Measurements from ENCODE around the gene TCHHL1. TPM values are rescaled to one million over a fixed set of nuclear protein-coding genes. Genes with fewer than 3 reads are reported as not detected.

Gene TCHHL1
- total RNA-seq, 1 donor from 2014 or later = not detected

DNA sequence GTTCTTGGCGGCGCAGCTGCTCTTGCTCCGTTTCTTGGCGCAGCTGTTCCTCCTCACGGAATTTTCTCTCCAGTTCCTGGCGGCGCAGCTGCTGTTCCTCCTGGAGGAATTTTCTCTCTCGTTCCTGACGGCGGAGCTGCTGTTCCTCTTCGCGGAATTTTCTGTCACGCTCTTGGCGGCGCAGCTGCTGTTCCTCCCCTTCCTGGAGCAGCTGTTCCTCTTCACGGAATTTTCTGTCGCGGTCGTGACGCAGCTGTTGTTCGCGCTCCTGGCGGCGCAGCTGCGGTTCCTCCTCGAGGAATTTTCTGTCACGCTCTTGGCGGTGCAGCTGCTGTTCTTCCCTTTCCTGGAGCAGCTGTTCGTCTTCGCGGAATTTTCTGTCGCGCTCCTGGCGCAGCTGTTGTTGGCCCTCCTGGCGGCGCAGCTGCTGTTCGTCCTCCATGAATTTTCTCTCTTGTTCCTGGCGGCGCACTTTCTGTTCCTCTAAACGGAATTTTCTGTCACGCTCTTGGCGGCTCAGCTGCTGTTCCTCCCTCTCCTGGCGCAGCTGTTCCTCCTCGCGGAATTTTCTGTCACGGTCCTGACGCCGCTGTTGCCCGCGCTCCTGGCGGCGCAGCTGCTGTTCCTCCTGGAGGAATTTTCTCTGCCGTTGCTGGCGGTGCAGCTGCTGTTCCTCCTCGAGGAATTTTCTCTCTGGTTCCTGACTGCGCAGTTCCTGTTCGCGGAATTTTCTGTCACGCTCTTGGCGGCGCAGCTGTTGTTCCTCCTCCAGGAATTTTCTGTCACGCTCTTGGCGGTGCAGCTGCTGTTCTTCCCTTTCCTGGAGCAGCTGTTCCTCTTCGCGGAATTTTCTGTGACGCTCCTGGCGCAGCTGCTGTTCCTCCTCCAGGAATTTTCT is 19.4 kb upstream of the TCHHL1 start:
- peaks cover 5% of the 10 kb centered on the region for H3K36me3 Mint-ChIP-seq (ENCODE audit: low read depth)
- peaks cover 11% of the 10 kb centered on the region for H3K9me3 Mint-ChIP-seq (ENCODE audit: low read depth)
- H3K4me3 Mint-ChIP-seq (ENCODE audit: unreplicated experiment) = peak overlapping the region; percentile 52
- H3K4me1 Mint-ChIP-seq (ENCODE audit: low read depth) = no peaks in the 10 kb centered on the region
- H3K27ac Mint-ChIP-seq (ENCODE audit: unreplicated experiment) = no peak overlapping the region
- DNase-seq (ENCODE audit: low spot score) = no peak
- H3K27me3 Mint-ChIP-seq (ENCODE audit: low read depth) = peaks cover 17% of the 10 kb centered on the region
- TF ChIP-seq, protein P1, sequence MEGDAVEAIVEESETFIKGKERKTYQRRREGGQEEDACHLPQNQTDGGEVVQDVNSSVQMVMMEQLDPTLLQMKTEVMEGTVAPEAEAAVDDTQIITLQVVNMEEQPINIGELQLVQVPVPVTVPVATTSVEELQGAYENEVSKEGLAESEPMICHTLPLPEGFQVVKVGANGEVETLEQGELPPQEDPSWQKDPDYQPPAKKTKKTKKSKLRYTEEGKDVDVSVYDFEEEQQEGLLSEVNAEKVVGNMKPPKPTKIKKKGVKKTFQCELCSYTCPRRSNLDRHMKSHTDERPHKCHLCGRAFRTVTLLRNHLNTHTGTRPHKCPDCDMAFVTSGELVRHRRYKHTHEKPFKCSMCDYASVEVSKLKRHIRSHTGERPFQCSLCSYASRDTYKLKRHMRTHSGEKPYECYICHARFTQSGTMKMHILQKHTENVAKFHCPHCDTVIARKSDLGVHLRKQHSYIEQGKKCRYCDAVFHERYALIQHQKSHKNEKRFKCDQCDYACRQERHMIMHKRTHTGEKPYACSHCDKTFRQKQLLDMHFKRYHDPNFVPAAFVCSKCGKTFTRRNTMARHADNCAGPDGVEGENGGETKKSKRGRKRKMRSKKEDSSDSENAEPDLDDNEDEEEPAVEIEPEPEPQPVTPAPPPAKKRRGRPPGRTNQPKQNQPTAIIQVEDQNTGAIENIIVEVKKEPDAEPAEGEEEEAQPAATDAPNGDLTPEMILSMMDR (IDR thresholded peaks at IDR 0.05) = no peak

DNA sequence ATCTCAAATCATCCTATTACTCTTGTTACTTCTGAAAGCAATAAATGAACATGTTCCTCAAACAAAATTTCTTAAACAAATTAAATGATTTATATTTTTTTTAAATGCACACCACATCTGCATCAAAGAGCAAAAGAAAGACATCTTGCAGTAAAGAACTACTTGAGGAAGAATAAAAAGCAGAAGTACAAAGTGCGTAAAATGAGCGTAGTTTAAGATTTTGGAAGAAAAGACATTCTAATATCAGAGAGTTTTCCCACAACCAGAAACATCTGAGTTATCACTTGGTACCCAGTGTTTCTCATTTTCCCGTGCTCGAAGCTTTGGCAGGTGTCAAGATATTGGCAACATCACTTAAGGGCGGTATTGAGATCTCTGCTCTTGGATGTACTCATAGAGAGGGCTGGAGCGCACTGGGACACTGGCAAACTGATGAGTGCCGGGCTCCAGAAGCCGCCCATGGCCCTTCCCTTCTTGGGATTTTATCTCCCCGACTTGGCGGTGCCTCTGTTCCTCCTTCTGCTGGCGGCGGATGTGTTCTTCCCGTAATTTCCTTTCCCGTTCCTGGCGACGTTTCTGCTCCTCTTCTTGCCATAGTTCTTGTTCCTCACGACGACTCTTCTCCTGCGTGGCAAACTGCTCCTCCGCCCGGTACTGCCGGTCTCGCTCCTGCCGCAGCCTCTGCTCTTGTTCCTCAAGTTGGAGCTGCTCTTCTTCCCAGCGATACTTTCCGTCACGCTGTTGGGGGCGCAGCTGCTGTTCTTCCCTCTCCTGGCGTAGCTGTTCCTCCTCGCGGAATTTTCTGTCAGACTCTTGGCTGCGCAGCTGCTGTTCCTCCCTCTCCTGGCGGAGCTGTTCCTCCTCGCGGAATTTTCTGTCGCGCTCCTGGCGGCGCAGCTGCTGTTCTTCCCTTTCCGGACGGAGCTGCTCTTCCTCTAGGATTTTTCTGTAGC is 18.4 kb upstream of the TCHHL1 start:
- DNase-seq (ENCODE audit: low spot score) = no peak
- Mint-ChIP-seq H3K4me1 (ENCODE audit: low read depth) (no peaks in the 10 kb centered on the region), H3K9me3 (ENCODE audit: low read depth) (peaks cover 11% of the 10 kb centered on the region), H3K36me3 (ENCODE audit: low read depth) (peaks cover 5% of the 10 kb centered on the region), H3K27ac (ENCODE audit: unreplicated experiment) (no peak overlapping the region), H3K4me3 (ENCODE audit: unreplicated experiment) (peak overlapping the region; percentile 52), H3K27me3 (ENCODE audit: low read depth) (peaks cover 21% of the 10 kb centered on the region)
- TF ChIP-seq, protein P1 (IDR thresholded peaks at IDR 0.05) = no peak

DNA sequence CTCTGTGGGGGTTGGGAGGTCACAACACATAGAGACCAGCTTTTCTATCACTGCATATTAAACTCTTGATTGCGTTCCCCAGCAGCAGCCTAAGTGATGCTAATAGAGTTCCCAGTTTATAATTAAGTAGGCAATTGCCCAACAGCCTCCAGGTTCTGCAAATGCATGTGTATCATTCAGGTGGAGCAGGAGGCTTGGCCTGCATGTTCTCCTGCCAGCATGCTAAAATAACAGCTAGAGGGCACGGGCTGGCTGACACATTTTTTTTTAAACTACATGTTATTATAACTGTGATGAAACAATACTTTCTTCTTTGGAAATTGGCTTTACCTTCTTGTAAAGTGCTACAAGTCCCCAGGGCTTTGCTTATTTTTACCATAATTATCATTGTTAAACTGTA is 16.0 kb upstream of the TCHHL1 start:
- Mint-ChIP-seq H3K4me3 (ENCODE audit: unreplicated experiment) (no peak overlapping the region), H3K9me3 (ENCODE audit: low read depth) (peaks cover 11% of the 10 kb centered on the region), H3K27ac (ENCODE audit: unreplicated experiment) (no peak overlapping the region), H3K4me1 (ENCODE audit: low read depth) (no peaks in the 10 kb centered on the region), H3K27me3 (ENCODE audit: low read depth) (peaks cover 36% of the 10 kb centered on the region), H3K36me3 (ENCODE audit: low read depth) (peaks cover 5% of the 10 kb centered on the region)
- no peak for DNase-seq (ENCODE audit: low spot score)
- TF ChIP-seq, protein P1 (IDR thresholded peaks at IDR 0.05) = no peak

DNA sequence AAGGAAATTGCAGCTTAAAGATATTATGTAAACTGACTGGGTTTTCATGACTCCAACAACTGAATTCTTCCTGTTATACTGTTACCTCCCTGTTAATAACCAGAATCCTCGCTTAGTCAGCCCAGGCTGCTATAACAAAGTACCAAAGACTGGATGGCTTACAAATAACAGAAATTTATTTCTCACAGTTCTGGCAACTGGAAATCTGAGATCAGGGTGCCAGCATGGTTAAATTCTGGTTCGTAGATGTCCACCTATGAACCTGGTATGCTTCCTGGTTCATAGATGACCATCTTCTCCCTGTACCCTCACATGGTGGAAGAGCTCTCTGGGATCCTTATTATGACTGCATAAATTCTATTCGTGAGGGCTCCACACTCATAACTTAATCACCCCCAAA is 8.1 kb upstream of the TCHHL1 start:
- Mint-ChIP-seq H3K4me1 (ENCODE audit: low read depth) (no peaks in the 10 kb centered on the region), H3K9me3 (ENCODE audit: low read depth) (peaks cover 15% of the 10 kb centered on the region), H3K36me3 (ENCODE audit: low read depth) (no peaks in the 10 kb centered on the region), H3K27me3 (ENCODE audit: low read depth) (peaks cover 29% of the 10 kb centered on the region), H3K4me3 (ENCODE audit: unreplicated experiment) (no peak overlapping the region), H3K27ac (ENCODE audit: unreplicated experiment) (no peak overlapping the region)
- DNase-seq (ENCODE audit: low spot score) = no peak
- TF ChIP-seq, protein P1 (IDR thresholded peaks at IDR 0.05) = no peak

DNA sequence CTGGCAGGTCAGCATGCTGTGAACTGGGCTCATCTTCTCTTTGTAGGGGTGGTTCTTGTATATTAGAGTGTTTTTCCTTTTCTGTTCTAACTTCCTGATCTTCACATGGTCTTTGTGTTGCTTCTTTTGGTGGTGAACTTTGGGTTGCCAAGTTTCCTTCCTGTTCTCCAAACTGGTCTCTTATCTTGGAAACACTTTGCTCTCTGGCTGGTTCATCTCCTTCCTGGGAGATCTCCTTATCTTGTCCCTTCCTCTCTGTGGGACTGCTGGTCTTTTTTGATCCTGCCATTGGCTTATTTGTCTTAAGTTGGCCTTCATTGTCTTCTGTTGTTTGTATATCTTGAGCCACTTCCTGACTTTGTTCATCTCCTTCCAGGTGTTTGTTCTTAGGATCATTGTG is 2.1 kb downstream of the TCHHL1 start:
- Mint-ChIP-seq H3K4me1 (ENCODE audit: low read depth) (no peaks in the 10 kb centered on the region), H3K27me3 (ENCODE audit: low read depth) (peaks cover 23% of the 10 kb centered on the region), H3K9me3 (ENCODE audit: low read depth) (no peaks in the 10 kb centered on the region), H3K4me3 (ENCODE audit: unreplicated experiment) (no peak overlapping the region), H3K36me3 (ENCODE audit: low read depth) (no peaks in the 10 kb centered on the region), H3K27ac (ENCODE audit: unreplicated experiment) (no peak overlapping the region)
- TF ChIP-seq, protein P1 (IDR thresholded peaks at IDR 0.05) = no peak
- no peak for DNase-seq (ENCODE audit: low spot score)
